IMR-90 (cell line): ENCODE measurements around the gene GNB1L. TPM values are rescaled to one million over a fixed set of nuclear protein-coding genes. Genes with fewer than 3 reads are reported as not detected.
"Not testable (repeated sequence)": the region's sequence is repeated elsewhere in the genome, so short reads cannot be mapped to it uniquely, and the experiment has no call there.

ENCODE experiments used
- ATAC-seq: fragments of 200-7000 bp; cut with Tn5 transposase; 2 replicates; pipeline ENCODE4 v1.9.1; 2020; ENCODE audit warnings: low read depth, mild to moderate bottlenecking, moderate library complexity
- BruUV-seq: library from RNA; stranded (reverse); fragments of 400-500 nt; replicated peaks from 2 replicates; lab custom pipeline; 2021; lab: Mats Ljungman, UMichigan
- CTCF ChIA-PET: fragments of 300-600 bp; formaldehyde crosslinking; extraction: SDS; loops from one replicate; lab custom pipeline; 2021; ENCODE audit warnings: antibody characterized with exemption; lab: Yijun Ruan, JAX
- POLR2A ChIA-PET: fragments of 300-600 bp; sonication (Branson Sonifier 250); formaldehyde crosslinking; loops from one replicate; lab custom pipeline; 2022; ENCODE audit warnings: antibody characterized with exemption; ENCODE audit not compliant: unreplicated experiment; lab: Charles Lee
- DNase-seq: peaks from one replicate; pipeline ENCODE4 v3.0.0; 2013
- H2AFZ ChIP-seq: replicated peaks from 2 replicates; pipeline ENCODE3; 2013; ENCODE audit warnings: low read length, mild to moderate bottlenecking; ENCODE audit not compliant: poor library complexity
- H2AK5ac ChIP-seq: 2 replicates; pipeline ENCODE4 v1.6.1; 2013; ENCODE audit warnings: low read depth, low read length, inconsistent platforms
- H2AK9ac ChIP-seq: replicated peaks from 2 replicates; pipeline ENCODE3; 2013; ENCODE audit warnings: mild to moderate bottlenecking, low read depth, low read length, moderate library complexity; ENCODE audit not compliant: poor library complexity
- H2BK120ac ChIP-seq: 2 replicates; pipeline ENCODE4 v1.6.1; 2013; ENCODE audit warnings: low read depth, low read length, inconsistent platforms
- H2BK15ac ChIP-seq: 3 replicates; pipeline ENCODE4 v1.6.1; 2013; ENCODE audit warnings: low read depth, low read length, inconsistent platforms
- H2BK20ac ChIP-seq: 2 replicates; pipeline ENCODE4 v1.6.1; 2013; ENCODE audit warnings: low read depth, mild to moderate bottlenecking, inconsistent platforms, low read length, moderate library complexity
- H2BK5ac ChIP-seq: 2 replicates; pipeline ENCODE4 v1.6.1; 2013; ENCODE audit warnings: mild to moderate bottlenecking, low read depth, low read length, inconsistent platforms; ENCODE audit not compliant: poor library complexity, severe bottlenecking
- H3K14ac ChIP-seq: replicated peaks from 2 replicates; pipeline ENCODE4 v1.6.1; 2013; ENCODE audit warnings: low read depth, low read length, inconsistent platforms
- H3K18ac ChIP-seq: 2 replicates; pipeline ENCODE4 v1.6.1; 2013; ENCODE audit warnings: low read depth, low read length, control low read depth
- H3K23ac ChIP-seq: 2 replicates; pipeline ENCODE4 v1.6.1; 2013; ENCODE audit warnings: low read depth, low read length, inconsistent platforms
- H3K27ac ChIP-seq: 2 replicates; pipeline ENCODE4 v1.5.1; 2013; ENCODE audit warnings: mild to moderate bottlenecking, control low read depth, low read length; ENCODE audit not compliant: insufficient read depth
- H3K27me3 ChIP-seq: 2 replicates; pipeline ENCODE4 v1.6.1; 2013; ENCODE audit warnings: low read length; ENCODE audit not compliant: control insufficient read depth, insufficient read depth
- H3K36me3 ChIP-seq: 2 replicates; pipeline ENCODE4 v1.6.1; 2013; ENCODE audit warnings: low read length, mixed read lengths; ENCODE audit not compliant: control insufficient read depth, insufficient read depth
- H3K4ac ChIP-seq: 2 replicates; pipeline ENCODE4 v1.6.1; 2013; ENCODE audit warnings: low read depth, low read length, inconsistent platforms
- H3K4me1 ChIP-seq: 2 replicates; pipeline ENCODE4 v1.6.1; 2013; ENCODE audit warnings: low read length, mixed read lengths; ENCODE audit not compliant: control insufficient read depth, insufficient read depth
- H3K4me2 ChIP-seq: 2 replicates; pipeline ENCODE4 v1.6.1; 2013; ENCODE audit warnings: low read depth, mild to moderate bottlenecking, control low read depth, low read length, moderate library complexity
- H3K4me3 ChIP-seq: 2 replicates; pipeline ENCODE4 v1.5.1; 2013; ENCODE audit warnings: low read depth, mild to moderate bottlenecking, control low read depth, low read length, moderate library complexity; ENCODE audit not compliant: insufficient read depth
- H3K56ac ChIP-seq: 2 replicates; pipeline ENCODE4 v1.6.1; 2013; ENCODE audit warnings: low read length, inconsistent platforms; ENCODE audit not compliant: insufficient read depth; ENCODE audit errors: extremely low read depth
- H3K79me1 ChIP-seq, 2 experiments: 2 replicates each; pipeline ENCODE4 v1.6.1; 2013; ENCODE audit warnings: low read length in 2 of 2, inconsistent platforms in 1 of 2, low read depth in 1 of 2
- H3K9ac ChIP-seq: 2 replicates; pipeline ENCODE4 v1.6.1; 2013; ENCODE audit warnings: low read depth, low read length, control low read depth
- H3K9me1 ChIP-seq: 2 replicates; pipeline ENCODE4 v1.6.1; 2013; ENCODE audit warnings: low read length, inconsistent platforms; ENCODE audit not compliant: insufficient read depth
- H3K9me3 ChIP-seq: 2 replicates; pipeline ENCODE4 v1.6.1; 2013; ENCODE audit warnings: low read length; ENCODE audit not compliant: control insufficient read depth, insufficient read depth
- H4K20me1 ChIP-seq: 2 replicates; pipeline ENCODE4 v1.6.1; 2013; ENCODE audit warnings: low read length, inconsistent platforms; ENCODE audit not compliant: insufficient read depth
- H4K5ac ChIP-seq: 2 replicates; pipeline ENCODE4 v1.6.1; 2013; ENCODE audit warnings: mild to moderate bottlenecking, low read depth, low read length, control low read depth
- H4K8ac ChIP-seq, 2 experiments: 2 replicates each; pipeline ENCODE4 v1.6.1; 2013; ENCODE audit warnings: low read depth in 2 of 2, low read length in 2 of 2, control low read depth in 1 of 2, inconsistent platforms in 1 of 2
- H4K91ac ChIP-seq: 2 replicates; pipeline ENCODE4 v1.6.1; 2013; ENCODE audit warnings: low read depth, low read length, inconsistent platforms; ENCODE audit not compliant: insufficient read depth
- WGBS, 2 experiments: methylation state at CpG; one replicate each; pipeline versions ENCODE4 v1.1.5 to v1.1.7; 2013; ENCODE audit warnings: missing lambda C conversion rate in 2 of 2; ENCODE audit not compliant: insufficient read length in 1 of 2; ENCODE audit errors: extremely low coverage in 2 of 2; 5-methylcytosine and 5-hydroxymethylcytosine counted together
- dilution Hi-C: fragments of 300-500 bp; cut with HindIII; formaldehyde crosslinking; loops from one replicate; pipeline ENCODE4 v1.14.3; 2018; ENCODE audit warnings: low sequenced_read_pairs; ENCODE audit not compliant: unreplicated experiment
- in situ Hi-C: fragments of 300-500 bp; cut with MboI; formaldehyde crosslinking; loops from 3 replicates; pipeline ENCODE4 v1.14.3; 2019; ENCODE audit warnings: low sequenced_read_pairs, inconsistent platforms, mixed read lengths
- intact Hi-C: fragments of 100-400 bp; cut with micrococcal nuclease; formaldehyde crosslinking; loops from 2 replicates; pipeline ENCODE4 v1.10.0; 2022
- polyA plus RNA-seq, 3 experiments: library from polyadenylated mRNA; depleted of rRNA; stranded (reverse); fragments of >200 nt; gene quantifications; 2 replicates each; pipeline ENCODE4 v1.2.3, GENCODE V29; 2012; ENCODE audit warnings: low replicate concordance in 1 of 3
- total RNA-seq: library from RNA; depleted of rRNA; stranded (reverse); fragments of >200 nt; gene quantifications from 2 replicates; pipeline ENCODE4 v1.2.3, GENCODE V29; 2012

Gene GNB1L
- total and polyA plus RNA-seq, 2 of the 4 experiments (the other 2 are of a cell fraction), result 2.5 to 4.4 TPM

- H3K27me3 ChIP-seq, H3K56ac ChIP-seq, H4K8ac ChIP-seq, ATAC-seq, dilution Hi-C loops, H4K20me1 ChIP-seq, H2BK15ac ChIP-seq, H2BK5ac ChIP-seq, H2AK9ac ChIP-seq, H4K5ac ChIP-seq, intact Hi-C loops, H3K36me3 ChIP-seq, H2BK20ac ChIP-seq, H3K4ac ChIP-seq, BruUV-seq, H2AFZ ChIP-seq, H2BK120ac ChIP-seq, in situ Hi-C loops, H3K4me2 ChIP-seq, H3K14ac ChIP-seq, DNase-seq, H3K79me1 ChIP-seq, H3K23ac ChIP-seq, H4K91ac ChIP-seq, H3K4me1 ChIP-seq, H3K18ac ChIP-seq, H3K27ac ChIP-seq, H3K9me1 ChIP-seq, H3K9ac ChIP-seq, H3K9me3 ChIP-seq, POLR2A ChIA-PET, H2AK5ac ChIP-seq, H3K4me3 ChIP-seq: not testable (repeated sequence)
- CTCF ChIA-PET, result interaction anchor here (0.6 kb wide), 1 partner anchor 9 kb away, joined by 3 read pairs; no protein-coding TSS in a partner anchor
- WGBS, 2 experiments, result no CpG with 5 or more reads among the region's 3 CpGs
Observed at GRCh38 chr22:19831979-19832378, 22.7 kb downstream of the GNB1L start.
